Measurements from ENCODE around the gene NUDT14. TPM values are rescaled to one million over a fixed set of nuclear protein-coding genes. Genes with fewer than 3 reads are reported as not detected.

Gene NUDT14
- total and polyA plus RNA-seq, 2 of the 4 experiments (the other 2 are of a cell fraction) = 5.6 to 9.3 TPM

DNA sequence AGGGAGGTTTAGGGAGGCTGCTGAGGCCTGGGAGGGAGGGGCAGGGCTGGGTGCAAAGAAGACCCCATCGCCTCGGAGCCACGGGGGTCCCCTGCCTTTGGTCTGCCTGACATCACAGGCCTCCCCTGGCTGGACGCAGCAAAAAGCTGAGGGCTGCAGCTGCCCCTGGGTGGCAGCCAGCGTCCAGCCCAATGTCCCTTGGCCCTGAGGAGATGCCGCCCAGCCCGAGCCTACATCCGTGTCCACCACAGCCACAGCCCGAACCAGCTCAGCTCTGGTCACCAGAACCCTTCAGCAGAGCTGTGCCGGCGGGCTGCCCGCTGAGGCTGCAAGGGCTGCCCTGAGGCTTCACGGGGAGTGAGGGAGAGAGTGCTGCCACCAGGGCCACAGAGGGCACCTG, 1.9 kb downstream of the NUDT14 start:
- dilution Hi-C loops (cut with HindIII; ENCODE audit: low sequenced_read_pairs, unreplicated experiment) = no loop called here
- H3K9me3 ChIP-seq (ENCODE audit: control insufficient read depth, insufficient read depth, low read length) = no peaks in the 10 kb centered on the region
- no peak overlapping the region for H2AK5ac ChIP-seq (ENCODE audit: low read depth, low read length)
- peaks cover 4% of the 10 kb centered on the region; the same call in 1 of the 2 replicates for H4K20me1 ChIP-seq (ENCODE audit: insufficient read depth, low read length)
- no TSS peak for BruUV-seq (replicated peaks)
- H3K9ac ChIP-seq (ENCODE audit: low read depth, low read length) = no peak overlapping the region
- H3K4me2 ChIP-seq (ENCODE audit: low read depth, low read length) = no peak overlapping the region
- DNase-seq (no peak), ATAC-seq (ENCODE audit: low read depth) (no peak)
- CTCF ChIA-PET = no interaction called here
- H3K36me3 ChIP-seq (ENCODE audit: control insufficient read depth, insufficient read depth, low read length) = no peaks in the 10 kb centered on the region
- no peak overlapping the region for H3K18ac ChIP-seq (ENCODE audit: low read depth, low read length)
- no peaks in the 10 kb centered on the region for H3K79me1 ChIP-seq (ENCODE audit: low read depth in 1 of 2, low read length in 2 of 2)
- no peak overlapping the region for H4K5ac ChIP-seq (ENCODE audit: low read depth, low read length)
- no peak overlapping the region for H2BK120ac ChIP-seq (ENCODE audit: low read depth, low read length)
- POLR2A ChIA-PET (ENCODE audit: unreplicated experiment) = no interaction called here
- in situ Hi-C loops (cut with MboI; ENCODE audit: low sequenced_read_pairs) = no loop called here
- no peak overlapping the region for H4K8ac ChIP-seq (ENCODE audit: low read depth in 2 of 2, low read length in 2 of 2)
- no peak overlapping the region for H2AK9ac ChIP-seq (replicated peaks; ENCODE audit: low read depth, low read length, poor library complexity)
- H3K27me3 ChIP-seq (ENCODE audit: control insufficient read depth, insufficient read depth, low read length) = peaks cover 10% of the 10 kb centered on the region; the same call in 1 of the 2 replicates
- H3K9me1 ChIP-seq (ENCODE audit: insufficient read depth, low read length) = no peaks in the 10 kb centered on the region
- intact Hi-C loops (cut with micrococcal nuclease) = no loop called here
- 86% methylated on average over 10 of the region's 13 CpGs; no CpG with 5 or more reads in 1 of the 2 experiments for WGBS, 2 experiments (ENCODE audit: extremely low coverage in 2 of 2, insufficient read length in 1 of 2)
- H2BK20ac ChIP-seq (ENCODE audit: low read depth, low read length) = no peak overlapping the region
- H4K91ac ChIP-seq (ENCODE audit: insufficient read depth, low read depth, low read length) = no peak overlapping the region
- no peak overlapping the region for H3K4me3 ChIP-seq (ENCODE audit: insufficient read depth, low read depth, low read length)
- H3K4me1 ChIP-seq (ENCODE audit: control insufficient read depth, insufficient read depth, low read length) = peaks cover 4% of the 10 kb centered on the region; the same call in 1 of the 2 replicates
- no peak overlapping the region for H3K56ac ChIP-seq (ENCODE audit: extremely low read depth, insufficient read depth, low read length)
- H3K27ac ChIP-seq (ENCODE audit: insufficient read depth, low read length) = no peak overlapping the region
- no peak overlapping the region for H2AFZ ChIP-seq (replicated peaks; ENCODE audit: low read length, poor library complexity)
- no peak overlapping the region for H2BK5ac ChIP-seq (ENCODE audit: low read depth, low read length, poor library complexity, severe bottlenecking)
- no peak overlapping the region for H3K23ac ChIP-seq (ENCODE audit: low read depth, low read length)
- H3K4ac ChIP-seq (ENCODE audit: low read depth, low read length) = no peak overlapping the region
- H3K14ac ChIP-seq (replicated peaks; ENCODE audit: low read depth, low read length) = no peak overlapping the region
- no peak overlapping the region for H2BK15ac ChIP-seq (ENCODE audit: low read depth, low read length)
- TF ChIP-seq, protein P1, sequence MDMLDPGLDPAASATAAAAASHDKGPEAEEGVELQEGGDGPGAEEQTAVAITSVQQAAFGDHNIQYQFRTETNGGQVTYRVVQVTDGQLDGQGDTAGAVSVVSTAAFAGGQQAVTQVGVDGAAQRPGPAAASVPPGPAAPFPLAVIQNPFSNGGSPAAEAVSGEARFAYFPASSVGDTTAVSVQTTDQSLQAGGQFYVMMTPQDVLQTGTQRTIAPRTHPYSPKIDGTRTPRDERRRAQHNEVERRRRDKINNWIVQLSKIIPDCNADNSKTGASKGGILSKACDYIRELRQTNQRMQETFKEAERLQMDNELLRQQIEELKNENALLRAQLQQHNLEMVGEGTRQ (IDR thresholded peaks at IDR 0.05; ENCODE audit: low read depth, low read length) = no peak
- no peak for TF ChIP-seq SMC3 (IDR thresholded peaks at IDR 0.05; ENCODE audit: low read depth, low read length)
- no peak for TF ChIP-seq MAFK (IDR thresholded peaks at IDR 0.05; ENCODE audit: low read depth, low read length)
- TF ChIP-seq CHD1 (IDR thresholded peaks at IDR 0.05; ENCODE audit: low read depth, low read length) = no peak
- TF ChIP-seq MXI1 (IDR thresholded peaks at IDR 0.05; ENCODE audit: borderline replicate concordance, low read depth, low read length) = no peak
- TF ChIP-seq, protein P2, sequence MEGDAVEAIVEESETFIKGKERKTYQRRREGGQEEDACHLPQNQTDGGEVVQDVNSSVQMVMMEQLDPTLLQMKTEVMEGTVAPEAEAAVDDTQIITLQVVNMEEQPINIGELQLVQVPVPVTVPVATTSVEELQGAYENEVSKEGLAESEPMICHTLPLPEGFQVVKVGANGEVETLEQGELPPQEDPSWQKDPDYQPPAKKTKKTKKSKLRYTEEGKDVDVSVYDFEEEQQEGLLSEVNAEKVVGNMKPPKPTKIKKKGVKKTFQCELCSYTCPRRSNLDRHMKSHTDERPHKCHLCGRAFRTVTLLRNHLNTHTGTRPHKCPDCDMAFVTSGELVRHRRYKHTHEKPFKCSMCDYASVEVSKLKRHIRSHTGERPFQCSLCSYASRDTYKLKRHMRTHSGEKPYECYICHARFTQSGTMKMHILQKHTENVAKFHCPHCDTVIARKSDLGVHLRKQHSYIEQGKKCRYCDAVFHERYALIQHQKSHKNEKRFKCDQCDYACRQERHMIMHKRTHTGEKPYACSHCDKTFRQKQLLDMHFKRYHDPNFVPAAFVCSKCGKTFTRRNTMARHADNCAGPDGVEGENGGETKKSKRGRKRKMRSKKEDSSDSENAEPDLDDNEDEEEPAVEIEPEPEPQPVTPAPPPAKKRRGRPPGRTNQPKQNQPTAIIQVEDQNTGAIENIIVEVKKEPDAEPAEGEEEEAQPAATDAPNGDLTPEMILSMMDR (conservative IDR thresholded peaks at IDR 0.05; ENCODE audit: low read depth, low read length) = no peak
- no peak for TF ChIP-seq RAD21 (IDR thresholded peaks at IDR 0.05; ENCODE audit: low read length)
- no peak for TF ChIP-seq BHLHE40 (IDR thresholded peaks at IDR 0.05; ENCODE audit: low read depth, low read length)
